ENCODE data around the gene MAEL. TPM values are rescaled to one million over a fixed set of nuclear protein-coding genes. Genes with fewer than 3 reads are reported as not detected.

Gene MAEL
- total RNA-seq (2021) = not detected in 2 replicates
- long read RNA-seq = 0 reads

GRCh38 chr1:166988974-166989515 lies at the start of gene MAEL:
Gene MAEL (plus strand): TSS chr1:166989280. CDS start chr1:166989353, 73 bp downstream.
- H3K4me2 ChIP-seq (ENCODE audit: insufficient read depth, insufficient read length, low read length) = no peak within 1 kb of the TSS
- no peaks in the 10 kb centered on the region for H3K79me1 ChIP-seq (ENCODE audit: insufficient read depth, low read depth, low read length, poor library complexity, severe bottlenecking)
- H2BK120ac ChIP-seq (ENCODE audit: low read depth, low read length, poor library complexity, severe bottlenecking) = no peak within 1 kb of the TSS
- no peak within 1 kb of the TSS for H2BK12ac ChIP-seq (ENCODE audit: insufficient read length, low read depth, low read length)
- H2AFZ ChIP-seq (ENCODE audit: low read length) = no peak within 1 kb of the TSS
- H3K4me1 ChIP-seq (ENCODE audit: insufficient read depth, low read length) = no peaks in the 10 kb centered on the region
- peak; percentile 53 for DNase-seq
- no CpG with 5 or more reads among the region's 45 CpGs for WGBS (ENCODE audit: extremely low coverage, insufficient read length, low lambda C conversion rate)
- H3K23me2 ChIP-seq (ENCODE audit: insufficient read length, low read depth, low read length, poor library complexity, severe bottlenecking) = no peaks in the 10 kb centered on the region
- H2BK5ac ChIP-seq (ENCODE audit: insufficient read length, low read length) = no peak within 1 kb of the TSS
- Mint-ChIP-seq H3K4me3 (no peak within 1 kb of the TSS), H3K27ac (no peak within 1 kb of the TSS; a peak in 1 of 7 replicates), H3K9me3 (no peaks in the 10 kb centered on the region; a peak in 1 of 5 replicates), H3K27me3 (ENCODE audit: low read depth) (peaks cover 8% of the 10 kb centered on the region), H3K36me3 (ENCODE audit: insufficient read depth in 1 of 3, low read depth in 3 of 3) (no peaks in the 10 kb centered on the region), H3K4me1 (no peaks in the 10 kb centered on the region)
- H3K4ac ChIP-seq (ENCODE audit: low read depth, low read length) = no peak within 1 kb of the TSS
- no peak within 1 kb of the TSS for H2AK5ac ChIP-seq (ENCODE audit: insufficient read length, low read length)
- no peak within 1 kb of the TSS for H3K9ac ChIP-seq (ENCODE audit: extremely low read depth, insufficient read length, low read length)
- no peaks in the 10 kb centered on the region for H3K9me3 ChIP-seq (ENCODE audit: control insufficient read depth, low read depth, low read length)
- H3K14ac ChIP-seq (ENCODE audit: insufficient read depth, low read length) = no peak within 1 kb of the TSS; the same call in 1 of the 2 replicates
- no peak within 1 kb of the TSS for H3K27ac ChIP-seq (ENCODE audit: insufficient read length, low read depth, low read length)
- H2BK20ac ChIP-seq (ENCODE audit: low read depth, low read length, poor library complexity, severe bottlenecking) = no peak within 1 kb of the TSS
- H3K23ac ChIP-seq (ENCODE audit: insufficient read length, low read depth, low read length) = no peak within 1 kb of the TSS
- peak within 1 kb of the TSS; percentile 50 for H3K18ac ChIP-seq (ENCODE audit: insufficient read length, low read depth, low read length)
- no peaks in the 10 kb centered on the region for H3K79me2 ChIP-seq (ENCODE audit: insufficient read depth, low read length)
- no peaks in the 10 kb centered on the region for H4K20me1 ChIP-seq (ENCODE audit: control insufficient read depth, insufficient read depth, insufficient read length)
- H4K91ac ChIP-seq (ENCODE audit: insufficient read length, low read depth, low read length) = no peak within 1 kb of the TSS
- TF ChIP-seq CTCF (conservative IDR thresholded peaks at IDR 0.05) = no peak
- H3K27me3 ChIP-seq (ENCODE audit: insufficient read depth, low read length) = no peaks in the 10 kb centered on the region
- no peak within 1 kb of the TSS for H3K56ac ChIP-seq (ENCODE audit: insufficient read length, low read depth, low read length)
- peak within 1 kb of the TSS; percentile 27 for H4K5ac ChIP-seq (ENCODE audit: insufficient read length, low read depth, low read length)
- H2BK15ac ChIP-seq (ENCODE audit: low read depth, low read length) = no peak within 1 kb of the TSS
- no peak within 1 kb of the TSS for H4K8ac ChIP-seq (replicated peaks; ENCODE audit: insufficient read length, low read depth, low read length)
- H3T11ph ChIP-seq (ENCODE audit: low read length) = no peak within 1 kb of the TSS

Measured in H9 (cell line).